ENCODE measurements around the gene DCUN1D3.

- TF ChIP-seq CTCF (IDR thresholded peaks at IDR 0.05; ENCODE audit: low read length) (no peak), EZH2 (IDR thresholded peaks at IDR 0.05; ENCODE audit: borderline replicate concordance, low read length) (no peak)
These were observed 46.1 kb downstream of the DCUN1D3 start for GRCh38 chr16:20853981-20854620.
